HepG2 (cell line): ENCODE data around the gene PIEZO2. TPM values are rescaled to one million over a fixed set of nuclear protein-coding genes. Genes with fewer than 3 reads are reported as not detected.

Experiments used
- ATAC-seq: fragments of 200-7000 bp; cut with Tn5 transposase; 3 replicates; pipeline ENCODE4 v1.9.1; 2020; ENCODE audit warnings: mild to moderate bottlenecking, moderate library complexity
- BruUV-seq: library from RNA; stranded (reverse); fragments of 400-500 nt; replicated peaks from 2 replicates; lab custom pipeline; 2021; lab: Mats Ljungman, UMichigan
- CTCF ChIA-PET: fragments of 300-600 bp; formaldehyde crosslinking; extraction: SDS; loops from one replicate; lab custom pipeline; 2021; ENCODE audit warnings: low total read pairs, inconsistent platforms, low intra/inter-chr PET ratio; lab: Yijun Ruan, JAX
- POLR2A ChIA-PET: fragments of 350-600 bp; sonication (Branson Sonifier 250); formaldehyde crosslinking; loops from one replicate; lab custom pipeline; 2020; ENCODE audit warnings: antibody characterized with exemption, inconsistent platforms; lab: Yijun Ruan, JAX
- DNase-seq: peaks from one replicate; pipeline ENCODE4 v3.0.0-alpha.2; 2015; ENCODE audit warnings: low spot score
- FAIRE-seq: peaks from 3 replicates; lab custom pipeline; 2011; peaks lifted over from hg19 to GRCh38; lab: Jason Lieb, UNC
- H2AFZ ChIP-seq: one replicate; pipeline ENCODE4 v1.6.1; 2011; ENCODE audit warnings: low read length, inconsistent platforms
- H3K27ac ChIP-seq: fragments of 300-600 bp; 3 replicates; pipeline ENCODE4 v1.8.0; 2011; ENCODE audit warnings: mixed run types, mild to moderate bottlenecking, mixed read lengths, low read length, inconsistent platforms; ENCODE audit not compliant: insufficient read depth; ENCODE audit errors: extremely low read length
- H3K27me3 ChIP-seq, 2 experiments: fragments of 200-600 bp in 1 of 2; 2 replicates in 1 of 2; 3 replicates in 1 of 2; pipeline versions ENCODE4 v1.6.0 to v1.8.0; 2011; ENCODE audit warnings: low read length in 2 of 2, mild to moderate bottlenecking in 2 of 2, moderate library complexity in 2 of 2, inconsistent platforms in 1 of 2; ENCODE audit not compliant: insufficient read depth in 2 of 2, control insufficient read depth in 1 of 2
- H3K36me3 ChIP-seq, 2 experiments: fragments of 200-600 bp in 1 of 2; replicated peaks in 1 of 2; 2 replicates in 1 of 2; 3 replicates in 1 of 2; pipeline versions ENCODE4 v1.5.1 to v1.8.0; 2011; ENCODE audit warnings: low read length in 2 of 2, inconsistent platforms in 1 of 2; ENCODE audit not compliant: insufficient read depth in 2 of 2, control insufficient read depth in 1 of 2
- H3K4me1 ChIP-seq: 2 replicates; pipeline ENCODE4 v1.5.1; 2012; ENCODE audit warnings: low read length, inconsistent platforms; ENCODE audit not compliant: insufficient read depth
- H3K4me2 ChIP-seq: 2 replicates; pipeline ENCODE4 v1.6.0; 2011; ENCODE audit warnings: low read depth, low read length, inconsistent platforms
- H3K4me3 ChIP-seq, 3 experiments: fragments of 200-600 bp in 1 of 3; sonication (generic), shearing (Covaris generic) in 1 of 3; replicated peaks in 1 of 3; 2 replicates each; pipeline ENCODE4 v1.5.1; 2011 to 2016; ENCODE audit warnings: low read length in 3 of 3, inconsistent platforms in 2 of 3, low read depth in 2 of 3, mild to moderate bottlenecking in 2 of 3, control low read depth in 1 of 3, mixed read lengths in 1 of 3; ENCODE audit not compliant: insufficient read depth in 1 of 3
- H3K79me2 ChIP-seq: one replicate; pipeline ENCODE4 v1.6.1; 2011; ENCODE audit warnings: low read length, inconsistent platforms; ENCODE audit not compliant: insufficient read depth
- H3K9ac ChIP-seq: 2 replicates; pipeline ENCODE4 v1.6.0; 2011; ENCODE audit warnings: mild to moderate bottlenecking, low read depth, low read length, inconsistent platforms; ENCODE audit not compliant: insufficient read depth
- H3K9me3 ChIP-seq: 2 replicates; pipeline ENCODE4 v1.5.1; 2012; ENCODE audit warnings: mild to moderate bottlenecking, low read length
- H4K20me1 ChIP-seq: 2 replicates; pipeline ENCODE4 v1.6.0; 2011; ENCODE audit warnings: inconsistent platforms, mild to moderate bottlenecking, low read length, moderate library complexity; ENCODE audit not compliant: insufficient read depth
- BCL6 ChIP-seq: IDR thresholded peaks from 2 replicates; pipeline ENCODE4 v1.6.1; 2016; ENCODE audit warnings: missing genetic modification reagents, missing compliant biosample characterization
- EEA1 ChIP-seq: sonication (generic); formaldehyde crosslinking; IDR thresholded peaks from 2 replicates; pipeline ENCODE4 v1.5.1; 2020; ENCODE audit warnings: mild to moderate bottlenecking, missing genetic modification reagents, borderline replicate concordance
- EP300 ChIP-seq, 3 experiments: sonication (generic) in 1 of 3; formaldehyde crosslinking in 1 of 3; IDR thresholded peaks; 2 replicates each; pipeline versions ENCODE4 v1.5.1 to v1.6.1; 2011 to 2020; ENCODE audit warnings: low read depth in 2 of 3, low read length in 2 of 3, borderline replicate concordance in 1 of 3, improper control_type of control experiment in 1 of 3, mild to moderate bottlenecking in 1 of 3, missing genetic modification reagents in 1 of 3, moderate library complexity in 1 of 3
- FOSL1 ChIP-seq: sonication (generic); formaldehyde crosslinking; IDR thresholded peaks from 2 replicates; pipeline ENCODE4 v1.9.0; 2021; ENCODE audit warnings: missing genetic modification reagents, borderline replicate concordance
- FOXA3 ChIP-seq: IDR thresholded peaks from 2 replicates; pipeline ENCODE4 v1.6.1; 2016; ENCODE audit warnings: missing genetic modification reagents, missing compliant biosample characterization
- GATA4 ChIP-seq: sonication (generic); IDR thresholded peaks from 2 replicates; pipeline ENCODE4 v1.6.1; 2016; ENCODE audit warnings: antibody characterized with exemption, low read depth, borderline replicate concordance
- HNF4A ChIP-seq: sonication (generic); formaldehyde crosslinking; IDR thresholded peaks from 2 replicates; pipeline ENCODE4 v1.4.0; 2020; ENCODE audit warnings: missing genetic modification reagents
- MAZ ChIP-seq, 2 experiments: sonication (generic) in 1 of 2; formaldehyde crosslinking in 1 of 2; IDR thresholded peaks; 2 replicates each; pipeline versions ENCODE4 v1.5.0 to v1.6.1; 2012 to 2020; ENCODE audit warnings: low read depth in 2 of 2, mild to moderate bottlenecking in 2 of 2, borderline replicate concordance in 1 of 2, improper control_type of control experiment in 1 of 2, low read length in 1 of 2, missing genetic modification reagents in 1 of 2, moderate library complexity in 1 of 2
- MED13 ChIP-seq: sonication (generic); formaldehyde crosslinking; IDR thresholded peaks from 2 replicates; pipeline ENCODE4 v1.5.0; 2020; ENCODE audit warnings: missing genetic modification reagents
- SMARCC2 ChIP-seq: fragments of 450-650 bp; IDR thresholded peaks from 2 replicates; pipeline ENCODE4 v1.6.1; 2017; ENCODE audit warnings: antibody characterized with exemption, mild to moderate bottlenecking
- TBL1XR1 ChIP-seq: fragments of 150-350 bp; IDR thresholded peaks from 2 replicates; pipeline ENCODE4 v1.6.1; 2014; ENCODE audit warnings: borderline replicate concordance, low read length; ENCODE audit not compliant: partially characterized antibody
- ZHX1 ChIP-seq: sonication (generic); formaldehyde crosslinking; IDR thresholded peaks from 2 replicates; pipeline ENCODE4 v1.8.1; 2022; ENCODE audit warnings: low read depth, mild to moderate bottlenecking, missing genetic modification reagents
- ZMYM2 ChIP-seq: sonication (generic); formaldehyde crosslinking; IDR thresholded peaks from 2 replicates; pipeline ENCODE4 v1.8.0; 2022; ENCODE audit warnings: mild to moderate bottlenecking, missing genetic modification reagents
- ZNF577 ChIP-seq: sonication (generic); formaldehyde crosslinking; IDR thresholded peaks from 2 replicates; pipeline ENCODE4 v1.4.0; 2020; ENCODE audit warnings: mild to moderate bottlenecking, low read depth, missing genetic modification reagents, borderline replicate concordance
- ZNF724P ChIP-seq: sonication (generic); formaldehyde crosslinking; IDR thresholded peaks from 2 replicates; pipeline ENCODE4 v1.8.0; 2022; ENCODE audit warnings: missing genetic modification reagents, borderline replicate concordance
- ZSCAN21 ChIP-seq: sonication (generic); formaldehyde crosslinking; IDR thresholded peaks from 2 replicates; pipeline ENCODE4 v1.8.0; 2022; ENCODE audit warnings: mild to moderate bottlenecking, missing genetic modification reagents, moderate library complexity, borderline replicate concordance
- WGBS: methylation state at CpG from one replicate; pipeline ENCODE4 v1.1.6; 2017; ENCODE audit warnings: low lambda C conversion rate; 5-methylcytosine and 5-hydroxymethylcytosine counted together
- in situ Hi-C: cut with HindIII; loops from 2 replicates; pipeline ENCODE4 v1.10.0; 2017; ENCODE audit warnings: low pct_unique_long_range_greater_than_20kb; ENCODE audit not compliant: extremely low pct_ligation_motif_present
- intact Hi-C: fragments of 100-400 bp; cut with micrococcal nuclease; formaldehyde crosslinking; loops from one replicate; pipeline ENCODE4 v1.10.0; 2022; ENCODE audit not compliant: unreplicated experiment
- polyA plus RNA-seq, 8 experiments: library from polyadenylated mRNA; depleted of rRNA in 3 of 8; stranded (reverse) in 7 of 8; unstranded in 1 of 8; fragments of >200 nt; fragmentation: Illumina TruSeq in 4 of 8; extraction: Trizol in 4 of 8; gene quantifications; 2 replicates each; pipeline versions ENCODE4 v1.2.1 to v1.2.3, GENCODE V29; 2011 to 2016; ENCODE audit warnings: low read depth in 4 of 8, missing spikeins in 1 of 8, mixed read lengths in 1 of 8; ENCODE audit not compliant: insufficient read depth in 1 of 8
- total RNA-seq, 5 experiments: library from RNA; depleted of rRNA; stranded (reverse); fragments of >200 nt; fragmentation: Illumina TruSeq; extraction: Trizol; gene quantifications; 2 replicates each; pipeline ENCODE4 v1.2.3, GENCODE V29; 2016; ENCODE audit warnings: low read depth in 1 of 5
- TF ChIP-seq, protein P1 (sequence below): IDR thresholded peaks from 2 replicates; pipeline ENCODE4 v1.6.1; 2016; ENCODE audit warnings: low read depth, borderline replicate concordance

PIEZO2 gene
- total and polyA plus RNA-seq, 2 of the 13 experiments (the other 11 are each of a cell fraction or from before 2014, with no cell fraction given): 15.2 to 27.2 TPM

GRCh38 chr18:11121443-11121849 lies 27.9 kb downstream of the PIEZO2 start (continued):
- no peak for TF ChIP-seq MAZ (IDR thresholded peaks at IDR 0.05; ENCODE audit: borderline replicate concordance, low read depth, low read length)
- no peak for TF ChIP-seq MAZ (CRISPR knock-in tag; IDR thresholded peaks at IDR 0.05; ENCODE audit: low read depth)
- no peak for TF ChIP-seq FOSL1 (CRISPR knock-in tag)
- TF ChIP-seq EP300 (IDR thresholded peaks at IDR 0.05; ENCODE audit: low read depth in 2 of 2, low read length in 2 of 2): peak in 1 of 2 experiments; percentile 41; a peak in 1 of 4 replicates
- TF ChIP-seq EP300 (CRISPR knock-in tag; IDR thresholded peaks at IDR 0.05; ENCODE audit: borderline replicate concordance): no peak

DNA sequence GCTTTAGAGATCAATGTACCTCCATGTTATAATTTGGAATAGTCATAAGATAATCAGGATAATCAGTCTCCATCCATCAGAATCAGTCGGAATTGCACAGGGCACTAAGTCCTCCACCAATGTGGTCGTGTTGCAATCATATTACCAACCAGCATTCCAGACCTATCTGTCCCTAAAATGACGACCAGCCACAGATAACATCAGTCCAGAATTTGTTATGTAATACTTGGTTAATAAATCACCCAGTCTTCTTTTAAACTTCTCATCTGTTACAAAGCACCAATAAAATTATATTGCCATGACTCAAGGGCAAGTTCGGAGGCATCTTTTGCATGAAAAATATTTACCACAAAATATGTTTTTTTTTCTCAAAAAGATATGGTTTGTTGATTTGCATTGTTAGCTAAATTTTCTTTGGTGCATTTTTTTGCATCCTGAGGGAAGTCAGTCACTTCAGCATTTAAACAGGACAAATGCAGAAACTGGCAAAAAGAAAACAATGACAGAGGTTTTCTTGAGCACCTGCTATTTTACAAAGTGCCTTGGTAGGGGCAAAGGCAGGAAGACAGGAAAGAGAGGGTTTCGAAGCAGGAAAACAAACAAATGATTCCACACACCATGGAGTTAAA lies 29.3 kb downstream of the PIEZO2 start:
- H3K9ac ChIP-seq: peak overlapping the region; percentile 36
- H3K36me3 ChIP-seq: no peaks in the 10 kb centered on the region
- DNase-seq: peak; percentile 94
- 1% methylated on average over 5 of the region's 5 CpGs for WGBS
- no peaks in the 10 kb centered on the region for H3K79me2 ChIP-seq
- H2AFZ ChIP-seq: no peak overlapping the region
- peak overlapping the region in 2 of 3 experiments; percentile 18 to 43; a peak in 2 of 6 replicates for H3K4me3 ChIP-seq
- intact Hi-C loops: loop anchor here (5.0 kb wide), 1 partner anchor 78 kb away; no protein-coding TSS in a partner anchor
- ATAC-seq: peak; percentile 86
- POLR2A ChIA-PET: interaction anchor here (1.3 to 1.4 kb wide), 2 partner anchors 29 to 115 kb away, joined by 3 read pairs; no protein-coding TSS in a partner anchor
- H3K27ac ChIP-seq: peak overlapping the region; percentile 71
- in situ Hi-C loops: loop anchor here (10.0 kb wide), 1 partner anchor 75 kb away; no protein-coding TSS in a partner anchor
- peak; percentile 78 for FAIRE-seq
- CTCF ChIA-PET: no interaction called here
- H3K27me3 ChIP-seq: no peaks in the 10 kb centered on the region
- H3K4me1 ChIP-seq: peaks cover 86% of the 10 kb centered on the region
- no TSS peak for BruUV-seq
- peak overlapping the region; percentile 62 for H3K4me2 ChIP-seq
- H3K9me3 ChIP-seq: no peaks in the 10 kb centered on the region
- no peaks in the 10 kb centered on the region for H4K20me1 ChIP-seq
- TF ChIP-seq ZNF577 (CRISPR knock-in tag) (no peak), ZSCAN21 (CRISPR knock-in tag) (0 out of 2 replicates have a peak, but pooled peaks have one; percentile 27), ZNF724P (CRISPR knock-in tag) (no peak), ZHX1 (CRISPR knock-in tag) (0 out of 2 replicates have a peak, but pooled peaks have one; percentile 36), SMARCC2 (no peak), EEA1 (no peak), MED13 (CRISPR knock-in tag) (peak; percentile 46; the same call in 1 of the 2 replicates), BCL6 (peak; percentile 87), FOXA3 (CRISPR knock-in tag) (peak; percentile 72), HNF4A (peak; percentile 82), GATA4 (peak; percentile 85), ZMYM2 (CRISPR knock-in tag) (0 out of 2 replicates have a peak, but pooled peaks have one; percentile 29), TBL1XR1 (peak; percentile 71)
- TF ChIP-seq, protein P1, sequence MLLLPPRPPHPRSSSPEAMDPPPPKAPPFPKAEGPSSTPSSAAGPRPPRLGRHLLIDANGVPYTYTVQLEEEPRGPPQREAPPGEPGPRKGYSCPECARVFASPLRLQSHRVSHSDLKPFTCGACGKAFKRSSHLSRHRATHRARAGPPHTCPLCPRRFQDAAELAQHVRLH (CRISPR knock-in tag): peak; percentile 40; the same call in 1 of the 2 replicates
